GM19455 (cell line): ENCODE results near the gene CENATAC.
A peak's percentile ranks its signal among the peaks of the same experiment; 100 is the strongest.
"Not testable (repeated sequence)": the region's sequence is repeated elsewhere in the genome, so short reads cannot be mapped to it uniquely, and the experiment has no call there.

Source experiments
- ATAC-seq: cut with Tn5 transposase; IDR thresholded peaks from one replicate; pipeline ENCODE4 v1.9.1; 2021; ENCODE audit not compliant: unreplicated experiment

Gene CENATAC

DNA sequence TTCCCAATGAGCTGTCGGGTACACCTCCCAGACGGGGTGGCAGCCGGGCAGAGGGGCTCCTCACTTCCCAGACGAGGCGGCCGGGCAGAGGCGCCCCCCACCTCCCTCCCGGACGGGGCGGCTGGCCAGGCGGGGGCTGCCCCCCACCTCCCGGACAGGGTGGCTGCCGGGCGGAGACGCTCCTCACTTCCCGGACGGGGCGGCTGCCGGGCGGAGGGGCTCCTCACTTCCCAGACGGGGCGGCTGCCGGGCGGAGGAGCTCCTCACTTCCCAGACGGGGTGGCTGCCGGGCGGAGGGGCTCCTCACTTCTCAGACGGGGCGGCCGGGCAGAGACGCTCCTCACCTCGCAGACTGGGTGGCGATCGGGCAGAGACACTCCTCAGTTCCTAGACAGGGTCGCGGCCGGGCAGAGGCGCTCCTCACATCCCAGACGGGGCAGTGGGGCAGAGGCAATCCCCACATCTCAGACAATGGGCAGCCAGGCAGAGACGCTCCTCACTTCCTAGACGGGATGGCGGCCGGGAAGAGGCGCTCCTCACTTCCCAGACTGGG lies 6.4 kb upstream of the CENATAC start:
- not testable (repeated sequence) for ATAC-seq

GRCh38 chr11:118996926-118997626 lies 862 bp upstream of the CENATAC start:
- ATAC-seq: peak; percentile 34

- peak; percentile 23 for ATAC-seq
These were observed 415 bp downstream of the CENATAC start for GRCh38 chr11:118998388-118998717.

- no peak for ATAC-seq
These were observed 884 bp downstream of the CENATAC start for GRCh38 chr11:118998822-118999221.

GRCh38 chr11:119000906-119001305 lies 3.0 kb downstream of the CENATAC start:
- ATAC-seq: no peak

DNA sequence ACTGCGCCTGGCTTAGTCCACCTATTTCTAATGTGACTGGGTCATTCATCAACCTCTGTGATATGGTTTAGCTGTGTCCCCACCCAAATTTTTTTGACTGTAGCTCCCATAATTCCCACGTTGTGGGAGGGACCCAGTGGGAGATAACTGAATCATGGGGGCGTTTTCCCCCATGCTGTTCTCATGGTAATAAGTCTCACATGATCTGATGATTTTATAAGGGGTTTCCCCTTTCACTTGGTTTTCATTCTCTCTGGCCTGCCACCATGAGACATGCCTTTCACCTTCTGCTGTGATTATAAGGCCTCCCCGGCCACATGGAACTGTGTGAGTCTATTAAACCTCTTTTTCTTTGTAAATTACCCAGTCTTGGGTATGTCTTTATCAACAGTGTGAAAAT lies 8.7 kb downstream of the CENATAC start:
- ATAC-seq: no peak

GRCh38 chr11:119011476-119012053 lies 13.6 kb downstream of the CENATAC start:
- ATAC-seq: no peak

- ATAC-seq: no peak
These were observed 14.8 kb downstream of the CENATAC start for GRCh38 chr11:119012629-119013170.

DNA sequence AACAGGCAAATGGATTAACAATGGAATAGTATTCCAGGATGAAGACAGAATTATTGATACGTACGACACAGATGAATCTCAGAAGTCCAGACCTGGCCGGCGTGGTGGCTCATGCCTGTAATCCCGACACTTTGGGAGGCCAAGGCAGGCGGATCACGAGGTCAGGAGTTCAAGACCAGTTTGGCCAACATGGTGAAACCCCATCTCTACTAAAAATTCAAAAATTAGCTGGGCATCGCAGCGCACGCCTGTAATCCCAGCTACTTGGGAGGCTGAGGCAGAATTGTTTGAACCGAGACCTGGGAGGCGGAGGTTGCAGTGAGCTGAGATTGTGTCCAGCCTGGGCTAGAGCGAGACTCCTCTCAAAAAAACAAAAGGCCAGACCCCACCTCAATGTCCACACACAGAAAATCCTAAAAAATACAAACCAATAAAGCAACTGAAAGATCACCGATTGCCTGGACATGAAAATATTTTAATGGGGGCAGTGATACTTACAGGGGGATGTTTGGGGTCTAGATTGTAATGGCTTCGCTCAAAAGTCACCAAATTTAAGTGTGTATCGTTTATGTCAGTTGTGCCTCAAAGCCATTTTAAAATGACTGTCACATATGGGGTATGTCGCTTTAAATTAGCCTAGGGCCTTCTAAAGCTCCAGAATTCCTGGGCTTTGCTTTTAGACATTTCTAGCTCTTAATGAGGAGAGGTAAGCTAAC lies 16.4 kb downstream of the CENATAC start:
- ATAC-seq: no peak

- ATAC-seq: no peak
These were observed 17.2 kb downstream of the CENATAC start for GRCh38 chr11:119015054-119015611.

- ATAC-seq: no peak
These were observed 18.5 kb downstream of the CENATAC start for GRCh38 chr11:119016216-119017009.

- not testable (repeated sequence) for ATAC-seq
These were observed 19.4 kb downstream of the CENATAC start for GRCh38 chr11:119017377-119017776.

- peak; percentile 90 for ATAC-seq
These were observed 20.4 kb downstream of the CENATAC start, which contains the start of the genes RPS25 and TRAPPC4 for GRCh38 chr11:119018074-119018938. TSS of gene RPS25 (minus strand) at chr11:119018343. CDS start at chr11:119018284, 59 bp downstream. TSS of gene TRAPPC4 (plus strand) at chr11:119018766. CDS start at chr11:119018796, 30 bp downstream.

- ATAC-seq: no peak
These were observed 22.1 kb downstream of the CENATAC start for GRCh38 chr11:119019996-119020395.

DNA sequence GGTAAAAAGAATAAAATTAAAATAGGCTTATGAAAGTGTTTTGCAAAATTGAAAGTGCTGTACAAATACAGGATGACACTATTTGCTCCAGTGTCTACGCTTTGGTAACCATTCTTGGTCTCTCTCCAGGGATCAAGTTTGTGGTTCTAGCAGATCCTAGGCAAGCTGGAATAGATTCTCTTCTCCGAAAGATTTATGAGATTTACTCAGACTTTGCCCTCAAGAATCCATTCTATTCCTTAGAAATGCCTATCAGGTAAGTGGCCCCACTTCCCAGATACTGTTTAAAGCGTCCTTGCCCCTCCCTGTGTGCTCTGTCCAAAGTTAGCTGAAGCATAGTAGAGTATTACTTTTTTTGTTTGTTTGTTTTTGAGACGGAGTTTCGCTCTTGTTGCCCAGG lies 23.7 kb downstream of the CENATAC start:
- no peak for ATAC-seq

- no peak for ATAC-seq
These were observed 25.8 kb downstream of the CENATAC start for GRCh38 chr11:119023741-119024140.

- no peak for ATAC-seq
These were observed 26.6 kb downstream of the CENATAC start for GRCh38 chr11:119024430-119025098.

DNA sequence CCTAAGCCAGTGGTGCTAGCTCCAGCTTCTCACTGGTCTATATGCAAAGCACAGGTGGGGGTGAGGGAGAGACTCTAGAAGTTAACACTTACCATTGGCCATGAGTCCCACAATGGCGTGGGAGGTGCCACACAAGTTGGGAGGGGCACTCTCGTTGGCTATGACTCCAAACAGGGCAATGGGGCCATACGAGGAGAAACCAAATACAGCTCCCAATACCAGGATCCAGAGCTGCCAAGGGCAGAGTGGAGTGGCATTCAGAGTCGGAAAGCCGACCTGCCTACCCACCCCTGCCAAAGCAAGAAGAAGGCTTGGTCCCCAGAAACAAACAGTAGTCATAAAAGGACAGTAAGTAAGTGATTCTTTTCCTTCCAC lies 27.1 kb downstream of the CENATAC start:
- no peak for ATAC-seq

DNA sequence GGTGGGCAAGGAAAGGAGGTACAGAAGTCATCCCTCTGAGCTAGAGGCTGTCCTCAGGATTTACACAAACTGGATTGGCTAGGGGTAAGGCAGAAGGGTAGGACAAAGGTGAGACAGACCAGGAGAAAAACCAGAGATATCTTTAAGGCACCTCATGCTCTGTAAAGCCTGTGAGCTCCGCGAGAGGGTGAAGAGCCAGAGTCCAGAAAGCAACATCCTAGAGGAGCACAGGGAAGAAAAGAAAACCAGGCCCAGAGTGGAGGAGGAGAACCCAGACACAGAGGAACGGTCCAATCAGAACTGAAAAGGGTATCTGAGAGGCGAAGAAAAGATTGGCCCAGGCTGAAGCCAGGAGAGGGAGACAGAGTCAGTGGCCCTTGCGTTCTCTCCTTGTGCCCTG lies 27.6 kb downstream of the CENATAC start:
- no peak for ATAC-seq
